ENCODE measurements around the gene ZNF580.

The ZNF580 gene

GRCh38 chr19:55624109-55625003 is 16.4 kb upstream of the ZNF580 start, which contains the start of gene ZNF784:
Gene ZNF784 (minus strand): TSS chr19:55624566. CDS start chr19:55624561, 5 bp downstream.
- DNase-seq: peak; percentile 96

DNA sequence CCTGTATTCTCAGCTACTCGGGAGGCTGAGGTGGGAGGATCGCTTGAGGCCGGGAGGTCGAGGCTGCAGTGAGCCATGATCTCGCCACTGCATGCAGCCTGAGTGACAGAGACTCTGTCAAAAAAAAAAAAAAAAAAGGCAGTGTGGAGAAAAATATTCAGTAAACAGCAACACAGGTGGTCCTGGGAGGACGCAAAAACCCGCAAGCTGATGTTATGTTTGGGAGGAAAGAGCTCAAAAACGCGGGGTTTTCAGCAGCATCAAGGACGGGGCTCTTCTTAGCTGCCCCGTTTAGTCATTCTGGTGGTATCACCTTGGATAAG is 15.8 kb upstream of the ZNF580 start:
- no peak for DNase-seq

GRCh38 chr19:55626350-55626749 is 14.5 kb upstream of the ZNF580 start:
- DNase-seq: no peak

DNA sequence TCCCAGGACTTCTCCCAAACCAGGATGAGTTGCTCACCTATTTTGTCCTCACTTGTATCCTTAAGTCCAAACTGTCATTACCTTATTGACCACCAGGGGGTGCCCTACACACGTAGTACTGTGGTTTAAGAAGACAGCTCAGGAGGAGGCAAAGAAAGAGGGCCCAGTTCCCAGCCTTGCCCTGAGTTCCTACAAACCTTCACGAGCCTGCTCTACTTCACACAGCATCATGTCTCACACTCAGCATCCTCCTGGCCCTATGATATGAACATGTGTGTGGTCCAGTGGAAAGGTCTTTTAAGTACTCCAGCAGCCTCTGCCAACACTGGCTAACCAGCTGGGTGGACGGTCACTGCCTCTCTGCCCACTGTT is 8.4 kb upstream of the ZNF580 start:
- DNase-seq: peak; percentile 95

DNA sequence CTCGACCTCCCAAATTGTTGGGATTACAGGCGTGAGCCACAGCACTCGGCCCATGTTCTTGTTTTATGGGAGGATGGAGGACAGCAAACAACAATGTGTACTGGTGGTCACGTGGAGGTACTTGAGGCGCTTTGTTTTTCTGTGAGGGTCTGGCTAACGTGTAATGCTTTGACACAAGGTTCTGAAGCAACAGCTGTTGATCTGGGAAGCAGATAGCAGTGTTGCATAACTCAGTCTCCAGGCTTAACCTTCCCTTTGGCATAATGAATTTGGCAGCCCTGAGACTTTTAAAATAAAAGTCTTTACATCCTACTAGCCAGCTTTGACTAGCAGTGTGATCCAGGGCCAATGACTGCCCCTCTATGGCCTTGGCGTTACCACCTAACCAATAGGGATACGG is 6.9 kb upstream of the ZNF580 start:
- no peak for DNase-seq

DNA sequence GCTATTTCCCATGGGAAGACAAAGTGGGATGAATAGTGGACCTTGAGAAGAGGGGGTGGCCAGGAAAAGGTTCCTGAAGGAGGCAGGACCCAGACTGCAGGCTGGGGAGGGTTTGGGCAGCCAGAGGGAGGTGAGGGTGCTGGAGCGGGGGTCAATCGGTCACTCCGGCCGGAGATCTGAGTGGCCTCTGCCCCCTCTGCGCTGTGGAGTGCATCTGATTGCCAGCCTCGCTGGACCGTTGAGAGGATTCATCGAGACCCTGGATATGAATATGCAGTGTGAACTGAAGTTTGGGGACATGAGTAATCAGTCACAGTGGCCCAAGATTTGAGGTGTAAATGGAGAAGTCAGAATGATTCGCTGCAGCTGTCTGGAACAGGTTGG is 5.5 kb upstream of the ZNF580 start:
- no peak for DNase-seq

GRCh38 chr19:55635856-55636440 is 4.9 kb upstream of the ZNF580 start:
- DNase-seq: no peak

DNA sequence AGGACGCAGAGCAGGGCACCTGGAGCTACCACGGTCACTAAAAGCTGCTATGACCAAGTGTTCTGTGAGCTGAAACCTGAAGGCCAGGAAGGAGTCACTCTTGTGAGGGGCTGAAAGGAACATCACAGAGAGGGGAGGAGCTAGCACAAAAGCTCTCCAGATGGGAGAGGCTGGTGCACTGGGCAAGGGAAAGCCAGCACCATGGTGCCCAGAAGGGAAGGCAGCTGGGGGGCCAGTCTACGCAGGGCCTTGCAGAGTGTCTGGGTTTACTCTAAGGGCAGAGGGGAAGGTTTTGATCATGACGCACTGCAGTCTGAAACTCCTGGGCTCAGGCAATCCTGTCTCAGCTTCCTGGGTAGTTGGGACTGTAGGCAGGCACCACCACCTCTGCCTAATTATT is 4.1 kb upstream of the ZNF580 start:
- DNase-seq: no peak

DNA sequence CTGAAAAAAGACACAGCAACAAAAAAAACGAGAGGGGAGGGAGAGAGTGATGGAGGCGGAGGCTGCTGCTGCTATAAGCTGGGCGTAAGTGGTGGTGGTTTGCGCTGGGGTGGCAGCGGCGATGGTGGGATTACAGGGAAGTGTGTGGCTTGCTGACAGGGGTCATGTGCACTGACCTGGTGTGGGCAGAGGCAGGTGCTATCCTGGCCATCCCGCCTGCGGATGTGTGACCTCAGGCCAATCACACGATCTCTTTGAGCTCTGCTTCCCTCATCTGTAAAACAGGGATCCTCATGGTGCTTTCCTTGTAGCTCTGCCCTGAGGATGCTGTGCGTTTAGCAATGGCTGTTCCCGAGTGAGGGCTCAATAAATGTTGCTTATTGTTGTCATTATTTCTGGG is 3.3 kb upstream of the ZNF580 start:
- DNase-seq: no peak

DNA sequence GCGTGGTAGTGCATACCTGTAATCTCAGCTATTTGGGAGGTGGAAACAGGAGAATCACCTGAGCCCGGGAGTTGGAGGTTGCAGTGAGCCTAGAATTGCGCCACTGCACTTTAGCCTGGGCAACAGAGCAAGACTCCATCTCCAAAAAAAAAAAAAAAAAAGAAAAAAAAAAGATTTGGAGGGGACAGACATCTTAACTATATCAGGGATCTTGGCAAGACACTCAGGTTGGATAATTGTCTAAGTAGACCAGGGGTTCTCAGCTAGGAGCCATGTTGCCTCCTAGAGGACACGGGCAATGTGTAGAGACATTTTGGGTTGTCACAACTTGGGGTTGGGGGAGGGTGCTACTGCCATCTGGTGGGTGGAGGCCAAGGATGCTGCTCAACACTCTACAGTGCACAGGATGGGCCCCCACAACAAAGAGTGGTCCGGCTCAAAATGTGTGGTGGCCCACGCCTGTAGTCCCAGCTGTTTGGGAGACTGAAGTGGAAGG is 1.9 kb upstream of the ZNF580 start:
- DNase-seq: peak; percentile 60

DNA sequence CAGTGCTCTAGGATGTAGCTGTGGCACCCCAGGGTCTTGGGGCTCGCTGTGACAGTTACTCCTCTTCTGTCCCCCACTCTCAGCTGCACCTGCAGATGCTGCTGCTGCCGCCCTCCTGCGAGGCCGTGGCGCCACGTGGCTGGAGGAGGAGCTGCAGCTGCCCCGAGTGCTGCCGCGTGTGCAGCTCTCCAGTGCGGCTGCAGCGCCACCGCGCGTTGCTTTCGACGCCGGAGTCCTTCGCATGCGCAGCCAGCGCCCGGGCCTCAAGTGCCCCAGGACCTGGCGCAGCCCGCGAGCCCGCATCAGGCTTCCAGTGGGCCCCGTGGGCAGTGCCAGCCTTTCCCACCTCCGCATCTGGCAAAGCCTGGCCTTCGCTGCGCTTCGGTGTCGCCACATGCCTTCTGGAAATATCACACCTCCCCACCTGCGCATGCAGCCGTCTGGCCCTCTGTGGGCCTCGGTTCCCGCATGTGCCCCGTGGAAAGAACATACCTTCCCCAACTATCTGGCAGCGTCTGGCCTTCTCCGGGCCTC is 692 bp upstream of the ZNF580 start:
- peak; percentile 96 for DNase-seq

DNA sequence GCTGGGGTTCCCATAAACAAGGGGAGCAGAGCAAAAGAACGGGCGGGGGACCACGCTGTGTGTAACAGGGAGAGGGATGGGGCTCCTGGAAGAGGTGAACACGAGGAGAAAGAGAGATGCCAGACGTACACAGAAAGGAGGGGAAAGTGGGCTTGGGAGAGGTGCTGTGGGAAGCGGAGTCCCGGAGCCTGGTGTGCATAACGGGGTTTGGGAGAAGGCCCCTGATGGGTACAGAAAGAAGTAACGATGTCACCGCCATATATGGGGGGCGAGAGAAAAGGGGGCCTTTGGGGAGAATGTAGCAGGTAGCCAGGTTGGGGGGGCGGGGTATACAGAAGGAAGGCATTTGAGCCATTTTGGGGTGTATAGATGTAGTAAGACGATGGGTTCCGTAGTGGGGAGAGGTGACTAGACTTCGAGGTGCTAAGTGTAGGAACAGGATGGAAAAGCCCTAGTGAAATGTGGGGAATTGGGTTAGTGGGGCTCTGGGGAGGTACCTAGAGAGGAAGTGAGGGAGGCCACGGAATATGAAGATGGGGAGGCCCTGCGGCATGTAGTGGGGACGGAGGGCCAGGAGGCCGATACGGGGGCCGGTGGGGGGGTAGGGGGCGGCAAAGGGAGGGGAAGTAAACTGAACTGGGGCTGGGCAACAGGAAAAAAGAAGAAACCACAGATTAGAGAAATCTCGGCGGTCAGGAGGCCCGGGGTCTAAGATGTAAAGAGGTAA is 787 bp downstream of the ZNF580 start:
- peak; percentile 51 for DNase-seq

- peak; percentile 71 for DNase-seq
Measured at GRCh38 chr19:55642153-55643002, 1.6 kb downstream of the ZNF580 start.

GRCh38 chr19:55643003-55643886 is 2.4 kb downstream of the ZNF580 start, which contains the start of gene ZNF581:
Gene ZNF581 (plus strand): TSS chr19:55643649. CDS start chr19:55644572, 923 bp downstream.
- peak; percentile 84 for DNase-seq

GRCh38 chr19:55643887-55644176 is 3.0 kb downstream of the ZNF580 start:
- peak; percentile 13 for DNase-seq

DNA sequence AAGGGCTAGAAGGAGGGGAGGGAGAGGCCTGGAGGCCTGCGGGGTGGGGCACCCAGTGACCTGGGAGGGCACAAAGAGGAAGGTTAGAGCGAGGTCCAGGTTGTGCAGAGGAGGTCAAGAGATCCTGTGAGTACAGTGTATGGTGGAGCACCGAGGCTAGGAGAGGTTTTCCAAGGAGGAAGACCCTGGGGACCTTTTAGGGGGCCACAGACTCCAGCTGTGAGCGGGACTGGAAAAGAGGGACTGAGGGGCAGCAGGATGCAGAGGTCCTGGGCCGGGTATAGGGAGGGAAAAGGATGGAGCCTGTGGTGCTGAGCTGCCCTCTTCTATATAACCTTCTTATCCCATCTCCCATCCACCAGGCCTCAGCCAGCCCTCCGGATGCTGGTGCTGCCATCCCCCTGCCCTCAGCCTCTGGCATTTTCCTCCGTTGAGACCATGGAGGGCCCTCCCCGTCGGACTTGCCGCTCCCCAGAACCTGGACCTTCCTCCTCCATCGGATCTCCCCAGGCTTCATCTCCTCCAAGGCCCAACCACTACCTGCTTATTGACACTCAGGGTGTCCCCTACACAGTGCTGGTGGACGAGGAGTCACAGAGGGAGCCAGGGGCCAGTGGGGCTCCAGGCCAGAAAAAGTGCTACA is 3.5 kb downstream of the ZNF580 start:
- DNase-seq: no peak

DNA sequence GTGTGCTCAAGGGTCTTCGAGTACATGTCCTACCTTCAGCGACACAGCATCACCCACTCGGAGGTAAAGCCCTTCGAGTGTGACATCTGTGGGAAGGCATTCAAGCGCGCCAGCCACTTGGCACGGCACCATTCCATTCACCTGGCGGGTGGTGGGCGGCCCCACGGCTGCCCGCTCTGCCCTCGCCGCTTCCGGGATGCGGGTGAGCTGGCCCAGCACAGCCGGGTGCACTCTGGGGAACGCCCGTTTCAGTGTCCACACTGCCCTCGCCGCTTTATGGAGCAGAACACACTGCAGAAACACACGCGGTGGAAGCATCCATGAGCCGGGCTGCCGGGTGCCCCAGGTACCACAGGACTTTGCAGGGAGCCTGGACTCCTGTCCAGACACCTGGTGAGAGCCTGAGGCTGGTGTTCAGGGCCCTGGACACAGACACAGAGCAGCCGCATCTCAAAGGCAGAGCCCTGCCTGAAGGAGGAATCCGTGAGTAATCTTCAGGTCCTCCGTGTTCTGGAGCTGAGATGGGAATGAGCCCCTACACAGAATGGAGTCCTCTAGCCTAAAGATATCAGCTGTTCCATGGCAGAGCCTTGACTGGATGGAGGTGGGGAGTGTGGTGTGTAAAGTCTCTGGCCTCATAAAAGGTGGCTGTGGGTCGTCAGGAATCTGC is 4.2 kb downstream of the ZNF580 start:
- no peak for DNase-seq

DNA sequence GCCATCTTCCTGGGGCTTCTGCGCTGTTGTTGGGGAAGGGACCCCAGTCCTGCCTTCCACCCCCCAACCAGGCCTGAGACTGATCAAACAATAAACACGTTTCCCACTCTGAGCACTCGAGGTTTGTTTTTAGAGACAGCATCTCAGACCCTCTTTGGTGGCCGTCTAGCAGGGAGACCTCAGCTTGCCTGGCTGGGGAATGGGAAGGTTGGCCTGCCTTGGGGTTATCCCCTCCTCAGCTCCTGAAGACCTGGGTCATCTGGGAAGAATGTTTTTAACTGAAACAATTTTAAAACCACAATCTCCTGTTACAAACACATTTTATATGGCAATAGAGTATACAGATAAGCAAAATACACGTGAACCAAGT is 4.7 kb downstream of the ZNF580 start:
- no peak for DNase-seq

DNA sequence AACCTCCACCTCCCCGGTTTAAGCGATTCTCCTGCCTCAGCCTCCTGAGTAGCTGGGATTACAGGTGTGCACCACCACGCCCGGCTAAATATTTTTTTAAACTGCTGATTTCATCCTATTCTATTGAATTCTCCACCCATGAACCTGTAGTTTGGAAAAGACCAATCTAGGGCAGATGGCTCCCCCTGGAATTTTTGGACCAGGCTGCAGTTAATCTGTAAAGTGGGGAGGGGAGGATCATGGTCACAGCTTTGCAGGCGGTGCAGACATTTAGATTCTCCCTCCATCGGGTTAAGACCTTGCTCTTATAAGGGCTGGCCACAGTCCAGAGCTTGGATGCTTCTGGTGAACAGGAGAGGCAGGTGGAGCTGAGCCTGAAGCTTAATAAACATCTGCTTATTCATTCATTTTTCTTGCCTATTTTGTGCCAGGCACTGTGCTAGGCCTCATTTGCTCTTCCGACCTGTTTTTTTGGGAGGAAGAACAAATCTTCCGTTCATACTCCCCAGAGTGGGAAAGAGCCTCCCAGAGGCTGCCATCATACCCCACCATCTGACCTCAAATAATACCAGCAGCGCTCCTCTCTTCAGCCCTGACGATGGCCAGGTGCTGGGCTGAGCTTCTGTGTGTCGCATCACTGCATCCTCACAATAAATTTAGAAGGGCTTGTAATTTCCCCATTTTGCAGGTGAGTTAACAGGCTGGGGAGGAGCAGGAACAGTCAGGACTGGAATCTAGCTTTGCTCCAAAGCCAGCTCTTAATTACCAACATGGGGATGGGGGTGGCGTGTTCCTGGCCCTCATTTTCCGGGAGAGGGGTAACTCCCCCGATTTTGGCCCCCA is 6.3 kb downstream of the ZNF580 start:
- DNase-seq: peak; percentile 53
